Measurements from ENCODE around the gene FAU. TPM values are rescaled to one million over a fixed set of nuclear protein-coding genes. Genes with fewer than 3 reads are reported as not detected.

The FAU gene
- total and polyA plus RNA-seq, 10 of the 15 experiments (the other 5 are each of a cell fraction or from before 2014, with no cell fraction given): 332 to 1,347 (median 990) TPM

DNA sequence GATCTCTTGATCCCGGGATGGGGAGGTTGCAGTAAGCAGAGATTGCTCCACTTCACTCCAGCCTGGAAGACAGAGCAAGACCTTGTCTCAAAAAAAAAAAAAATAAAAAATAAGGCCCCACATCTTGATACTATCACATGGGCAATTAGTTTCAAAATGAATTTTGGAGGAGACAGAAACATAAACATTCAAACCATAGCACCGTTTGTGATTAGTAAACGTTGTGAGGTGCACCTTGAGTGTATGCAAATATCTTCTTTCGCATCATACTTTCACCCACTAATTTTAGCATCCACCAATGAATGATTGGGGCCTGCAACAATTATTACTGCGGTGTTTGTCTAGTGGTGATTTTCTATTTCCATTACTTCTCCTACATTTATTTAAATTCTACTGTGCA lies 37.1 kb upstream of the FAU start (continued):
- peak; percentile 72; the same call in 1 of the 2 replicates for TF ChIP-seq ZNF384 (IDR thresholded peaks at IDR 0.05; ENCODE audit: borderline replicate concordance, low read depth, low read length)
- TF ChIP-seq PML (IDR thresholded peaks at IDR 0.05; ENCODE audit: low read length): no peak
- no peak for TF ChIP-seq CBFB (IDR thresholded peaks at IDR 0.05; ENCODE audit: low read depth)
- TF ChIP-seq SIX5 (IDR thresholded peaks at IDR 0.05; ENCODE audit: low read depth, low read length, severe bottlenecking): no peak
- TF ChIP-seq RAD51 (IDR thresholded peaks at IDR 0.05): peak; percentile 61; the same call in 1 of the 2 replicates
- TF ChIP-seq POLR2AphosphoS5 (IDR thresholded peaks at IDR 0.05; ENCODE audit: low read length): no peak
- TF ChIP-seq NR2F1 (conservative IDR thresholded peaks at IDR 0.05): no peak
- TF ChIP-seq YY1 (IDR thresholded peaks at IDR 0.05; ENCODE audit: low read depth, low read length): no peak
- TF ChIP-seq POLR2A (IDR thresholded peaks at IDR 0.05; ENCODE audit: low read depth, low read length): no peak
- no peak for TF ChIP-seq GABPA (IDR thresholded peaks at IDR 0.05; ENCODE audit: low read depth)
- TF ChIP-seq IRF4 (IDR thresholded peaks at IDR 0.05; ENCODE audit: low read depth, low read length): peak; percentile 44; the same call in 1 of the 2 replicates
- TF ChIP-seq RELA (IDR thresholded peaks at IDR 0.05; ENCODE audit: borderline replicate concordance, partially characterized antibody): no peak
- no peak for TF ChIP-seq RBBP5 (conservative IDR thresholded peaks at IDR 0.05)
- TF ChIP-seq SPI1 (IDR thresholded peaks at IDR 0.05; ENCODE audit: borderline replicate concordance, insufficient read depth, low read depth, low read length): no peak
- TF ChIP-seq, protein P1, sequence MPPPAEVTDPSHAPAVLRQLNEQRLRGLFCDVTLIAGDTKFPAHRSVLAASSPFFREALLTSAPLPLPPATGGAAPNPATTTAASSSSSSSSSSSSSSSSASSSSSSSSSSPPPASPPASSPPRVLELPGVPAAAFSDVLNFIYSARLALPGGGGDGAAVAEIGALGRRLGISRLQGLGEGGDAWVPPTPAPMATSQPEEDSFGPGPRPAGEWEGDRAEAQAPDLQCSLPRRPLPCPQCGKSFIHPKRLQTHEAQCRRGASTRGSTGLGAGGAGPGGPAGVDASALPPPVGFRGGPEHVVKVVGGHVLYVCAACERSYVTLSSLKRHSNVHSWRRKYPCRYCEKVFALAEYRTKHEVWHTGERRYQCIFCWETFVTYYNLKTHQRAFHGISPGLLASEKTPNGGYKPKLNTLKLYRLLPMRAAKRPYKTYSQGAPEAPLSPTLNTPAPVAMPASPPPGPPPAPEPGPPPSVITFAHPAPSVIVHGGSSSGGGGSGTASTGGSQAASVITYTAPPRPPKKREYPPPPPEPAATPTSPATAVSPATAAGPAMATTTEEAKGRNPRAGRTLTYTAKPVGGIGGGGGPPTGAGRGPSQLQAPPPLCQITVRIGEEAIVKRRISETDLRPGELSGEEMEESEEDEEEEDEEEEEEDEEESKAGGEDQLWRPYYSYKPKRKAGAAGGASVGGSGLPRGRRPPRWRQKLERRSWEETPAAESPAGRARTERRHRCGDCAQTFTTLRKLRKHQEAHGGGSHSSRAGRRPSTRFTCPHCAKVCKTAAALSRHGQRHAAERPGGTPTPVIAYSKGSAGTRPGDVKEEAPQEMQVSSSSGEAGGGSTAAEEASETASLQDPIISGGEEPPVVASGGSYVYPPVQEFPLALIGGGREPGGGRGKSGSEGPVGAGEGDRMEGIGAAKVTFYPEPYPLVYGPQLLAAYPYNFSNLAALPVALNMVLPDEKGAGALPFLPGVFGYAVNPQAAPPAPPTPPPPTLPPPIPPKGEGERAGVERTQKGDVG (CRISPR knock-in tag; IDR thresholded peaks at IDR 0.05): no peak
- TF ChIP-seq CHD2 (IDR thresholded peaks at IDR 0.05; ENCODE audit: borderline replicate concordance, low read depth, low read length): no peak
- TF ChIP-seq TAF1 (IDR thresholded peaks at IDR 0.05; ENCODE audit: borderline replicate concordance, low read depth, low read length): no peak
- peak; percentile 89 for TF ChIP-seq NFYB (IDR thresholded peaks at IDR 0.05; ENCODE audit: insufficient read depth, low read depth, low read length)
- TF ChIP-seq, protein P2, sequence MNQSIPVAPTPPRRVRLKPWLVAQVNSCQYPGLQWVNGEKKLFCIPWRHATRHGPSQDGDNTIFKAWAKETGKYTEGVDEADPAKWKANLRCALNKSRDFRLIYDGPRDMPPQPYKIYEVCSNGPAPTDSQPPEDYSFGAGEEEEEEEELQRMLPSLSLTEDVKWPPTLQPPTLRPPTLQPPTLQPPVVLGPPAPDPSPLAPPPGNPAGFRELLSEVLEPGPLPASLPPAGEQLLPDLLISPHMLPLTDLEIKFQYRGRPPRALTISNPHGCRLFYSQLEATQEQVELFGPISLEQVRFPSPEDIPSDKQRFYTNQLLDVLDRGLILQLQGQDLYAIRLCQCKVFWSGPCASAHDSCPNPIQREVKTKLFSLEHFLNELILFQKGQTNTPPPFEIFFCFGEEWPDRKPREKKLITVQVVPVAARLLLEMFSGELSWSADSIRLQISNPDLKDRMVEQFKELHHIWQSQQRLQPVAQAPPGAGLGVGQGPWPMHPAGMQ (IDR thresholded peaks at IDR 0.05; ENCODE audit: borderline replicate concordance): no peak
- TF ChIP-seq LARP7 (IDR thresholded peaks at IDR 0.05): no peak
- TF ChIP-seq STAT1 (conservative IDR thresholded peaks at IDR 0.05): no peak
- no peak for TF ChIP-seq RCOR1 (conservative IDR thresholded peaks at IDR 0.05; ENCODE audit: low read depth, low read length)
- TF ChIP-seq, protein P3, sequence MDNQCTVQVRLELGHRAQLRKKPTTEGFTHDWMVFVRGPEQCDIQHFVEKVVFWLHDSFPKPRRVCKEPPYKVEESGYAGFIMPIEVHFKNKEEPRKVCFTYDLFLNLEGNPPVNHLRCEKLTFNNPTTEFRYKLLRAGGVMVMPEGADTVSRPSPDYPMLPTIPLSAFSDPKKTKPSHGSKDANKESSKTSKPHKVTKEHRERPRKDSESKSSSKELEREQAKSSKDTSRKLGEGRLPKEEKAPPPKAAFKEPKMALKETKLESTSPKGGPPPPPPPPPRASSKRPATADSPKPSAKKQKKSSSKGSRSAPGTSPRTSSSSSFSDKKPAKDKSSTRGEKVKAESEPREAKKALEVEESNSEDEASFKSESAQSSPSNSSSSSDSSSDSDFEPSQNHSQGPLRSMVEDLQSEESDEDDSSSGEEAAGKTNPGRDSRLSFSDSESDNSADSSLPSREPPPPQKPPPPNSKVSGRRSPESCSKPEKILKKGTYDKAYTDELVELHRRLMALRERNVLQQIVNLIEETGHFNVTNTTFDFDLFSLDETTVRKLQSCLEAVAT (IDR thresholded peaks at IDR 0.05): no peak
- no peak for TF ChIP-seq FOXM1 (IDR thresholded peaks at IDR 0.05; ENCODE audit: low read depth, low read length)
- no peak for TF ChIP-seq SREBF2 (IDR thresholded peaks at IDR 0.05; ENCODE audit: low read length)
- TF ChIP-seq, protein P4, sequence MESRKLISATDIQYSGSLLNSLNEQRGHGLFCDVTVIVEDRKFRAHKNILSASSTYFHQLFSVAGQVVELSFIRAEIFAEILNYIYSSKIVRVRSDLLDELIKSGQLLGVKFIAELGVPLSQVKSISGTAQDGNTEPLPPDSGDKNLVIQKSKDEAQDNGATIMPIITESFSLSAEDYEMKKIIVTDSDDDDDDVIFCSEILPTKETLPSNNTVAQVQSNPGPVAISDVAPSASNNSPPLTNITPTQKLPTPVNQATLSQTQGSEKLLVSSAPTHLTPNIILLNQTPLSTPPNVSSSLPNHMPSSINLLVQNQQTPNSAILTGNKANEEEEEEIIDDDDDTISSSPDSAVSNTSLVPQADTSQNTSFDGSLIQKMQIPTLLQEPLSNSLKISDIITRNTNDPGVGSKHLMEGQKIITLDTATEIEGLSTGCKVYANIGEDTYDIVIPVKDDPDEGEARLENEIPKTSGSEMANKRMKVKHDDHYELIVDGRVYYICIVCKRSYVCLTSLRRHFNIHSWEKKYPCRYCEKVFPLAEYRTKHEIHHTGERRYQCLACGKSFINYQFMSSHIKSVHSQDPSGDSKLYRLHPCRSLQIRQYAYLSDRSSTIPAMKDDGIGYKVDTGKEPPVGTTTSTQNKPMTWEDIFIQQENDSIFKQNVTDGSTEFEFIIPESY (IDR thresholded peaks at IDR 0.05): no peak
- no peak for TF ChIP-seq SMARCA5 (IDR thresholded peaks at IDR 0.05)
- no peak for TF ChIP-seq TCF7 (IDR thresholded peaks at IDR 0.05; ENCODE audit: borderline replicate concordance)

Data from GM12878 (cell line).